GM12878 (cell line): ENCODE measurements around the gene TMEM181. TPM values are rescaled to one million over a fixed set of nuclear protein-coding genes. Genes with fewer than 3 reads are reported as not detected.

Source experiments
- ATAC-seq: fragments of 200-7000 bp; cut with Tn5 transposase; 3 replicates; pipeline ENCODE4 v1.9.1; 2020; ENCODE audit warnings: mild to moderate bottlenecking, moderate library complexity
- BruUV-seq: library from RNA; stranded (reverse); fragments of 400-500 nt; replicated peaks from 2 replicates; lab custom pipeline; 2021; lab: Mats Ljungman, UMichigan
- CTCF ChIA-PET: fragments of 300-600 bp; sonication (Branson Sonifier 250); formaldehyde crosslinking; extraction: SDS; loops from one replicate; lab custom pipeline; 2021; ENCODE audit warnings: inconsistent platforms; lab: Yijun Ruan, JAX
- POLR2A ChIA-PET: fragments of 350-600 bp; formaldehyde crosslinking; extraction: SDS; loops from one replicate; lab custom pipeline; 2021; ENCODE audit warnings: inconsistent platforms; lab: Charles Lee
- RAD21 ChIA-PET: fragments of 300-600 bp; sonication (Branson Sonifier 250); formaldehyde crosslinking; loops from one replicate; lab custom pipeline; 2023; ENCODE audit warnings: antibody characterized with exemption; ENCODE audit not compliant: unreplicated experiment; lab: Charles Lee
- SMC1A ChIA-PET: fragments of 300-600 bp; sonication (Branson Sonifier 250); formaldehyde crosslinking; loops from one replicate; lab custom pipeline; 2023; ENCODE audit not compliant: unreplicated experiment, uncharacterized antibody; lab: Charles Lee
- DNase-seq: peaks from one replicate; pipeline ENCODE4 v3.0.0-alpha.2; 2011; ENCODE audit warnings: low read depth, low spot score
- FAIRE-seq: peaks from 3 replicates; lab custom pipeline; 2011; peaks lifted over from hg19 to GRCh38; lab: Jason Lieb, UNC
- H2AFZ ChIP-seq: 2 replicates; pipeline ENCODE4 v1.6.0; 2011; ENCODE audit warnings: low read depth, low read length, control low read depth; ENCODE audit not compliant: control insufficient read depth
- H3K27ac ChIP-seq: 2 replicates; pipeline ENCODE4 v1.5.1; 2011; ENCODE audit warnings: control low read depth; ENCODE audit not compliant: control insufficient read depth, insufficient read depth
- H3K27me3 ChIP-seq, 2 experiments: replicated peaks in 1 of 2; 2 replicates each; pipeline versions ENCODE4 v1.6.0 to v1.6.1; 2011; ENCODE audit warnings: low read length in 1 of 2; ENCODE audit not compliant: control insufficient read depth in 2 of 2, insufficient read depth in 2 of 2
- H3K36me3 ChIP-seq, 2 experiments: 2 replicates each; pipeline ENCODE4 v1.5.1; 2011; ENCODE audit warnings: low read length in 1 of 2; ENCODE audit not compliant: control insufficient read depth in 2 of 2, insufficient read depth in 2 of 2
- H3K4me1 ChIP-seq: 2 replicates; pipeline ENCODE4 v1.6.1; 2011; ENCODE audit warnings: mild to moderate bottlenecking, low read length, moderate library complexity, mixed read lengths; ENCODE audit not compliant: control insufficient read depth, insufficient read depth
- H3K4me2 ChIP-seq: 2 replicates; pipeline ENCODE4 v1.6.0; 2011; ENCODE audit warnings: control low read depth; ENCODE audit not compliant: control insufficient read depth, insufficient read depth
- H3K4me3 ChIP-seq: fragments of 200-600 bp; sonication (generic); 2 replicates; pipeline ENCODE4 v1.5.1; 2016
- H3K79me2 ChIP-seq: 2 replicates; pipeline ENCODE4 v1.6.0; 2011; ENCODE audit warnings: low read length; ENCODE audit not compliant: control insufficient read depth, insufficient read depth
- H3K9ac ChIP-seq: 2 replicates; pipeline ENCODE4 v1.8.0; 2011; ENCODE audit warnings: low read length, control low read depth, mixed read lengths; ENCODE audit not compliant: control insufficient read depth, insufficient read depth
- H3K9me3 ChIP-seq: replicated peaks from 3 replicates; pipeline ENCODE4 v1.5.1; 2011; ENCODE audit warnings: mild to moderate bottlenecking, low read length; ENCODE audit not compliant: control insufficient read depth, insufficient read depth
- H4K20me1 ChIP-seq: 2 replicates; pipeline ENCODE4 v1.6.0; 2011; ENCODE audit not compliant: control insufficient read depth, insufficient read depth
- CBFB ChIP-seq: IDR thresholded peaks from 2 replicates; pipeline ENCODE4 v1.6.1; 2016; ENCODE audit warnings: antibody characterized with exemption, low read depth
- MTA2 ChIP-seq: fragments of 450-650 bp; IDR thresholded peaks from 2 replicates; pipeline ENCODE4 v1.6.1; 2016; ENCODE audit warnings: low read depth, mild to moderate bottlenecking, moderate library complexity
- NFIC ChIP-seq: IDR thresholded peaks from 2 replicates; pipeline ENCODE4 v1.6.1; 2012; ENCODE audit warnings: low read depth, mild to moderate bottlenecking, inconsistent platforms, low read length, moderate library complexity
- NFYA ChIP-seq: IDR thresholded peaks from 2 replicates; pipeline ENCODE4 v1.6.1; 2011; ENCODE audit warnings: low read depth, mild to moderate bottlenecking, low read length, improper control_type of control experiment, borderline replicate concordance
- ZBTB33 ChIP-seq: fragments of 450-650 bp; IDR thresholded peaks from 2 replicates; pipeline ENCODE4 v1.6.1; 2017; ENCODE audit warnings: mild to moderate bottlenecking
- WGBS: methylation state at CpG from one replicate; pipeline ENCODE4 v1.1.6; 2016; ENCODE audit warnings: low lambda C conversion rate; ENCODE audit not compliant: insufficient replicate concordance, insufficient coverage; ENCODE audit errors: missing lambda C conversion rate; 5-methylcytosine and 5-hydroxymethylcytosine counted together
- in situ Hi-C: fragments of 300-500 bp; cut with MboI; formaldehyde crosslinking; loops from 9 replicates; pipeline ENCODE4 v1.14.3; 2018; ENCODE audit warnings: mixed read lengths
- intact Hi-C: fragments of 100-400 bp; cut with micrococcal nuclease; formaldehyde crosslinking; loops from one replicate; pipeline ENCODE4 v1.14.2; 2022; ENCODE audit not compliant: unreplicated experiment
- polyA plus RNA-seq, 11 experiments: library from polyadenylated mRNA; depleted of rRNA in 4 of 11; unstranded in 6 of 11; stranded (reverse) in 5 of 11; fragments of >200 nt; fragmentation: Nextera tagmentation in 4 of 11; fragmentation: Illumina TruSeq in 1 of 11; extraction: Ambion mirVana in 4 of 11; extraction: Trizol in 1 of 11; gene quantifications; 1 replicate in 1 of 11; 2 replicates in 10 of 11; pipeline versions ENCODE4 v1.2.1 to v1.2.3, GENCODE V29; 2011 to 2016; ENCODE audit warnings: inconsistent platforms in 2 of 11, missing spikeins in 2 of 11, low read depth in 1 of 11
- total RNA-seq, 4 experiments: library from RNA; depleted of rRNA in 3 of 4; stranded (reverse); fragments of >200 nt in 3 of 4; fragmentation: Illumina TruSeq in 1 of 4; extraction: Trizol in 1 of 4; gene quantifications; 2 replicates each; pipeline versions ENCODE4 v1.2.1 to v1.2.3, GENCODE V29; 2013 to 2021

Gene TMEM181
- total and polyA plus RNA-seq, 10 of the 15 experiments (the other 5 are each of a cell fraction or from before 2014, with no cell fraction given): 1.5 to 7.9 (median 5.2) TPM

DNA sequence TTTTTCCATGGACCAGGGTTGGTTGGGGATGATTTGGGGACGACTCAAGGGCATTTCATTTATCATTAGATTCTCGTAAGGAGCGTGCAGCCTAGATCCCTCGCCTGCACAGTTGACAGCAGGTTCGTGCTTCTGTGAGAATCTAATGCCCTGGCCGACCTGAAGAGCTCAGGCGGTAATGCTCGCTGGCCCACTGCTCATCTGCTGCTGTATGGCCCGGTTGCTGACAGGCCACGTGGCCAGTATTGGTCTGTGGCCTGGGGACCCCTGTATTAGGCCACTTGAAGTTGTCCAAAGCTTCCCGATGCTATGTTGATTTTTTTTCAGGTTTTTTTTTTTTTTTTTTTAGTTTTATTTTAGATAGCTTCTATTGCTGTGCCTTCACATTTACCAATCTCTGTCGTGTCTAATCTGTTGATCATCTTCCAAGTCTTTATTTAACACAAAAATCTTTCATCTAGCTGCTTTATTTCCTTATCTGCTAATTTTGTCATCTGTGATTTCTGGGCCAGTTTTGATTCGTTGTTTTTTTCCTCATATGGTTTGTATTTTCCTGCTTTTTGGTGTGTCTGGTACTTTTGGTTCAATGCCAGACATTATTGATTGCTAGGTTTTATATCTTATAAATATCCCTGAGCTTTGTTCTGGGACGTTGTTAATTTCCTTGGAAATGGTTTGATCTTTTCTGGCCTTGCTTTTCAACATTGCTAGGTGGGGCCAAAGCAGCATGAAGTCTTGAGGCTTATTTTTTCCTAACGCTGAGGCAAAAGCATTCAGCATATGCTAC is 43.6 kb downstream of the TMEM181 start:
- H3K9me3 ChIP-seq: no peaks in the 10 kb centered on the region
- H3K4me3 ChIP-seq: no peak overlapping the region
- ChIA-PET SMC1A (interaction anchor here (0.6 to 4.7 kb wide), 10 partner anchors 58 to 390 kb away, joined by 3 to 15 read pairs (median 4); no protein-coding TSS in a partner anchor), CTCF (interaction anchor here (0.7 to 6.8 kb wide), 8 partner anchors 15 to 404 kb away, joined by 3 to 88 read pairs (median 12); no protein-coding TSS in a partner anchor)
- intact Hi-C loops: no loop called here
- no peaks in the 10 kb centered on the region for H3K27me3 ChIP-seq
- no peak overlapping the region for H3K4me2 ChIP-seq
- 96% methylated on average over 15 of the region's 15 CpGs for WGBS
- H3K9ac ChIP-seq: no peak overlapping the region
- peaks cover 6 to 13% of the 10 kb centered on the region in 2 experiments; a peak in 3 of 4 replicates for H3K36me3 ChIP-seq
- H3K4me1 ChIP-seq: no peaks in the 10 kb centered on the region
- BruUV-seq: no TSS peak
- no peaks in the 10 kb centered on the region for H4K20me1 ChIP-seq
- ATAC-seq (no peak), FAIRE-seq (no peak), DNase-seq (no peak)
- H3K79me2 ChIP-seq: no peaks in the 10 kb centered on the region
- no peak overlapping the region for H3K27ac ChIP-seq
- no peak overlapping the region for H2AFZ ChIP-seq
- TF ChIP-seq NFYA: no peak
- TF ChIP-seq, all 136 proteins: peak for 0
- POLR2A ChIA-PET: interaction anchor here (0.6 kb wide), 1 partner anchor 391 kb away, joined by 4 read pairs; no protein-coding TSS in a partner anchor
- RAD21 ChIA-PET: interaction anchor here (1.3 to 3.4 kb wide), 3 partner anchors 84 to 389 kb away, joined by 12 to 35 read pairs (median 15); no protein-coding TSS in a partner anchor
- in situ Hi-C loops: loop anchor here (5.0 kb wide), 1 partner anchor 376 kb away; no protein-coding TSS in a partner anchor

- H3K4me1 ChIP-seq: no peaks in the 10 kb centered on the region
- H3K79me2 ChIP-seq: no peaks in the 10 kb centered on the region
- no peaks in the 10 kb centered on the region for H4K20me1 ChIP-seq
- no peaks in the 10 kb centered on the region for H3K27me3 ChIP-seq
- no peak for TF ChIP-seq CBFB
- no peak for TF ChIP-seq NFIC
- no peak for TF ChIP-seq ZBTB33
- TF ChIP-seq MTA2: no peak
- no peak overlapping the region for H3K4me3 ChIP-seq
- CTCF ChIA-PET: interaction anchor here (0.7 to 6.8 kb wide), 12 partner anchors 15 to 405 kb away, joined by 3 to 88 read pairs (median 7); no protein-coding TSS in a partner anchor
- SMC1A ChIA-PET: interaction anchor here (0.7 to 4.7 kb wide), 13 partner anchors 17 to 390 kb away, joined by 3 to 36 read pairs (median 4); no protein-coding TSS in a partner anchor
- ATAC-seq (no peak), FAIRE-seq (no peak), DNase-seq (no peak)
- intact Hi-C loops (no loop called here), in situ Hi-C loops (loop anchor here (5.0 kb wide), 1 partner anchor 377 kb away; no protein-coding TSS in a partner anchor)
- H3K27ac ChIP-seq: no peak overlapping the region
- H3K9me3 ChIP-seq: no peaks in the 10 kb centered on the region
- POLR2A ChIA-PET: interaction anchor here (0.6 kb wide), 1 partner anchor 391 kb away, joined by 4 read pairs; no protein-coding TSS in a partner anchor
- 96% methylated on average over 6 of the region's 6 CpGs for WGBS
- no peak overlapping the region for H2AFZ ChIP-seq
- BruUV-seq: no TSS peak
- RAD21 ChIA-PET: interaction anchor here (1.2 to 3.4 kb wide), 4 partner anchors 85 to 390 kb away, joined by 3 to 35 read pairs (median 15); no protein-coding TSS in a partner anchor
- H3K36me3 ChIP-seq: peaks cover 6 to 13% of the 10 kb centered on the region in 2 experiments; a peak in 3 of 4 replicates
- no peak overlapping the region for H3K9ac ChIP-seq
- H3K4me2 ChIP-seq: no peak overlapping the region
These were observed 44.1 kb downstream of the TMEM181 start for GRCh38 chr6:158604048-158604406.
